Parathyroid adenoma (tissue), 2 donors: ENCODE measurements around the gene RNF144A.

ENCODE experiments used
- H2AFZ ChIP-seq: fragments of 300-600 bp; sonication (generic); one replicate; pipeline ENCODE4 v1.7.0; 2017; ENCODE audit warnings: antibody characterized with exemption, mild to moderate bottlenecking
- H3K27ac ChIP-seq: fragments of 300-600 bp; sonication (generic); one replicate; pipeline ENCODE4 v1.7.0; 2017
- H3K27me3 ChIP-seq: fragments of 300-600 bp; sonication (generic); one replicate; pipeline ENCODE4 v1.7.0; 2017; ENCODE audit warnings: low read length; ENCODE audit not compliant: control insufficient read depth, insufficient read depth
- H3K36me3 ChIP-seq: fragments of 300-600 bp; sonication (generic); one replicate; pipeline ENCODE4 v1.7.0; 2017; ENCODE audit warnings: low read length; ENCODE audit not compliant: control insufficient read depth, insufficient read depth
- H3K4me1 ChIP-seq: fragments of 300-600 bp; sonication (generic); one replicate; pipeline ENCODE4 v1.7.0; 2017; ENCODE audit warnings: control low read depth
- H3K4me2 ChIP-seq: fragments of 300-600 bp; sonication (generic); one replicate; pipeline ENCODE4 v1.7.0; 2017; ENCODE audit warnings: low read length
- H3K4me3 ChIP-seq: fragments of 300-600 bp; sonication (generic); one replicate; pipeline ENCODE4 v1.7.0; 2017; ENCODE audit warnings: low read depth, low read length
- H3K79me2 ChIP-seq: fragments of 300-600 bp; sonication (generic); one replicate; pipeline ENCODE4 v1.7.0; 2017; ENCODE audit warnings: control low read depth
- H3K9ac ChIP-seq: fragments of 300-600 bp; sonication (generic); one replicate; pipeline ENCODE4 v1.7.0; 2017; ENCODE audit warnings: mild to moderate bottlenecking
- H3K9me3 ChIP-seq: fragments of 300-600 bp; sonication (generic); one replicate; pipeline ENCODE4 v1.7.0; 2017; ENCODE audit warnings: low read length; ENCODE audit not compliant: control insufficient read depth
- TF ChIP-seq, protein P1 (sequence below): fragments of 300-600 bp; sonication (generic); IDR thresholded peaks from one replicate; pipeline ENCODE4 v1.7.0; 2017; ENCODE audit warnings: antibody characterized with exemption, mild to moderate bottlenecking
- donor health status: primary hyperparathyroidism.

The RNF144A gene

GRCh38 chr2:6972067-6972710 lies 55.0 kb downstream of the RNF144A start:
- Histone ChIP-seq H3K27ac (no peak overlapping the region), H2AFZ (no peak overlapping the region), H3K4me3 (no peak overlapping the region), H3K79me2 (peaks cover 50% of the 10 kb centered on the region), H3K9ac (no peak overlapping the region), H3K4me2 (no peak overlapping the region), H3K27me3 (no peaks in the 10 kb centered on the region), H3K36me3 (no peaks in the 10 kb centered on the region), H3K4me1 (no peaks in the 10 kb centered on the region), H3K9me3 (no peaks in the 10 kb centered on the region)
- TF ChIP-seq, protein P1, sequence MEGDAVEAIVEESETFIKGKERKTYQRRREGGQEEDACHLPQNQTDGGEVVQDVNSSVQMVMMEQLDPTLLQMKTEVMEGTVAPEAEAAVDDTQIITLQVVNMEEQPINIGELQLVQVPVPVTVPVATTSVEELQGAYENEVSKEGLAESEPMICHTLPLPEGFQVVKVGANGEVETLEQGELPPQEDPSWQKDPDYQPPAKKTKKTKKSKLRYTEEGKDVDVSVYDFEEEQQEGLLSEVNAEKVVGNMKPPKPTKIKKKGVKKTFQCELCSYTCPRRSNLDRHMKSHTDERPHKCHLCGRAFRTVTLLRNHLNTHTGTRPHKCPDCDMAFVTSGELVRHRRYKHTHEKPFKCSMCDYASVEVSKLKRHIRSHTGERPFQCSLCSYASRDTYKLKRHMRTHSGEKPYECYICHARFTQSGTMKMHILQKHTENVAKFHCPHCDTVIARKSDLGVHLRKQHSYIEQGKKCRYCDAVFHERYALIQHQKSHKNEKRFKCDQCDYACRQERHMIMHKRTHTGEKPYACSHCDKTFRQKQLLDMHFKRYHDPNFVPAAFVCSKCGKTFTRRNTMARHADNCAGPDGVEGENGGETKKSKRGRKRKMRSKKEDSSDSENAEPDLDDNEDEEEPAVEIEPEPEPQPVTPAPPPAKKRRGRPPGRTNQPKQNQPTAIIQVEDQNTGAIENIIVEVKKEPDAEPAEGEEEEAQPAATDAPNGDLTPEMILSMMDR: no peak

DNA sequence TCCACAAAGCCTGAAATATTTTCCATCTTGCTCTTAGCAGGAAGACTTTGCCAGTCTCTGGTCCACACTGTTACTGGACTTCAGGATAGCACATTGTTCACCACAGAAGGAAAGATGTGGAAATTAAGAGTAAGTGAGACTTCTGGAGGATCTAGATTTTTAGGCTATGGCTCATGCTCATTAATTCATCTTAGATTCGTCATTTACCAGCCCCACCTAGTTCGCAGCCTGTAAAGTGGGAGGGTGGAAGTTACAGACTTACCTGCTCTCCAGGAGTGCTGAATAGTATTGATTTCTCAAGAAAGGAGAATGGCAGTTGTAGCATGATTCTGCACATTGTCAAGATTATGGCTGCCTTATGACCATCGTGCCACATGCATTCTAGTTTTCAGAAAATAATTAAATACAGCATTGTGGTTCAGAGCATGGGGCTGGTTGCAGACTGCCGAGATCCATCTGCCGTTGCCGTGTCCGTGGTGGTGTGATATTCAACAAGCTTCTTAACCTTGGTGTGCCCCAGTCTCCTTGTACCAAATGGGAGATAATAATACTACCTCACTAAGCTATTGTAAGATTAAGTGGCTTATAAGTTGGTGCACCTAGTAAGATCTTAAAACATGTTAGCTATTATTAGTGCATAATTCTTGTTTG lies 56.8 kb downstream of the RNF144A start:
- Histone ChIP-seq H3K4me3 (no peak overlapping the region), H3K27ac (no peak overlapping the region), H3K4me2 (no peak overlapping the region)

GRCh38 chr2:6975988-6976387 lies 58.8 kb downstream of the RNF144A start:
- no peak overlapping the region for H3K27ac ChIP-seq

More for the DNA sequence above, 56.8 kb downstream of the RNF144A start:
- H3K27me3 ChIP-seq: no peaks in the 10 kb centered on the region
- H3K79me2 ChIP-seq: peaks cover 52% of the 10 kb centered on the region
- H2AFZ ChIP-seq: no peak overlapping the region
- H3K36me3 ChIP-seq: no peaks in the 10 kb centered on the region
- H3K4me1 ChIP-seq: no peaks in the 10 kb centered on the region
- no peak overlapping the region for H3K9ac ChIP-seq
- no peaks in the 10 kb centered on the region for H3K9me3 ChIP-seq
- TF ChIP-seq, protein P1: no peak

DNA sequence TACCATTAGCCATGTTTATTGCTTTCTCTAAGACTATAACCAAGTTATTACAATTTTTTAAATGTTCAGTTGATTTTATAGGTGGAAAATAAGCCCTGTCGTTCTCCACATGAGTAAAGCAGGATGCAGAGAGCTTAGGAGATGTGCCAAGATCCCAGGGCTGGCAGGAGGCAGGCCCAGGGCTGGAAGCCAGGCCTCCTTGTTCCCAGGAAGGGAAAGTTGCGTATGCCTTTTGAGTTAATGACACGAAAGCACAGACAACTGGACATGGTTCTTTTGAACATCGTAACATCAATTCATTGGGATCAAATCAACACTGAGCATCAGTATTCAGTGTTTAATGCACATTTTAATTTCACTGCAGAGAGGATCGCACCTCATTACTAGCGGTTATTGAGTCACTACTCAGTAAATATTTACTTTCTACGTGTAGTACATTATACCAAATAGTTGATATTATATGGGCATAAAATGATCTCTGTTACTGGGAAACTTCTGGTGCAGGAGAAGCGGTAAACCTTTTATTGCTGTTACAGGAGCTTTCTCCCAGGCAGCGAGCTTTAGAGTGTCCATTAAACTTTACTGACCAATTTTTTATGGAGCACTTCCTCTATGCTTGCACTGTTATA lies 60.0 kb downstream of the RNF144A start:
- Histone ChIP-seq H3K9ac (no peak overlapping the region), H3K9me3 (no peaks in the 10 kb centered on the region), H3K27me3 (no peaks in the 10 kb centered on the region), H3K27ac (no peak overlapping the region), H3K4me2 (no peak overlapping the region), H3K4me3 (no peak overlapping the region), H3K79me2 (peaks cover 51% of the 10 kb centered on the region), H3K36me3 (no peaks in the 10 kb centered on the region), H2AFZ (no peak overlapping the region), H3K4me1 (no peaks in the 10 kb centered on the region)
- TF ChIP-seq, protein P1: no peak

More at GRCh38 chr2:6975988-6976387, 58.8 kb downstream of the RNF144A start:
- TF ChIP-seq, protein P1: no peak
- H3K36me3 ChIP-seq: no peaks in the 10 kb centered on the region
- H3K4me2 ChIP-seq: no peak overlapping the region
- no peak overlapping the region for H2AFZ ChIP-seq
- H3K4me3 ChIP-seq: no peak overlapping the region
- H3K27me3 ChIP-seq: no peaks in the 10 kb centered on the region
- no peak overlapping the region for H3K9ac ChIP-seq
- H3K4me1 ChIP-seq: no peaks in the 10 kb centered on the region
- no peaks in the 10 kb centered on the region for H3K9me3 ChIP-seq
- H3K79me2 ChIP-seq: peaks cover 48% of the 10 kb centered on the region
